Memory B cell (primary cell): Measurements from ENCODE around the gene ERFE.
"Not testable (repeated sequence)": the region's sequence is repeated elsewhere in the genome, so short reads cannot be mapped to it uniquely, and the experiment has no call there.

Source experiments
- ATAC-seq: fragments of 150-1000 bp; cut with Tn5 transposase; 2 replicates; pipeline ENCODE4 v1.10.0; 2021; ENCODE audit warnings: low read depth, mild to moderate bottlenecking, moderate library complexity
- DNase-seq, 2 donors: peaks; one replicate each; pipeline ENCODE4 v3.0.0; 2022; ENCODE audit warnings: low spot score in 2 of 2
- H3K27ac Mint-ChIP-seq: one replicate; pipeline ENCODE4 v1.8.0; 2022; ENCODE audit warnings: mild to moderate bottlenecking, moderate library complexity, mixed read lengths
- H3K27me3 Mint-ChIP-seq: one replicate; pipeline ENCODE4 v1.8.0; 2022; ENCODE audit warnings: mixed read lengths
- H3K36me3 Mint-ChIP-seq: one replicate; pipeline ENCODE4 v1.8.0; 2022; ENCODE audit warnings: mild to moderate bottlenecking, mixed read lengths
- H3K4me1 Mint-ChIP-seq: one replicate; pipeline ENCODE4 v1.8.0; 2022; ENCODE audit warnings: mixed read lengths
- H3K4me3 Mint-ChIP-seq: one replicate; pipeline ENCODE4 v1.8.0; 2022; ENCODE audit warnings: mild to moderate bottlenecking, moderate library complexity, mixed read lengths
- H3K9me3 Mint-ChIP-seq: one replicate; pipeline ENCODE4 v1.8.0; 2022; ENCODE audit warnings: mixed read lengths

The ERFE gene

DNA sequence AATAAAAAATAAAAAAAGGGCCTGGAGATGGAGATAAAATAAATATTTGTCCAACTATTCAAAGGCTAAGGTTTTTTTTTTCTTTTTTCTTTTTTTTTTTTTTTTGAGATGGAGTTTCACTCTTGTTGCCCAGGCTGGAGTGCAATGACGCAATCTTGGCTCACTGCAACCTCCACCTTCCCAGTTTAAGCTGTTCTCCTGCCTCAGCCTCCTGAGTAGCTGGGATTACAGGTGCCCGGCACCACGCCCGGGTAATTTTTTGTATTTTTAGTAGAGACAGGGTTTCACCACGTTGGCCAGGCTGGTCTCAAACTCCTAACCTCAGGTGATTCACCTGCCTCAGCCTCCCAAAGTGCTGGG lies 12.3 kb downstream of the ERFE start:
- H3K36me3 Mint-ChIP-seq = peaks cover 32% of the 10 kb centered on the region
- not testable (repeated sequence) for H3K4me3 Mint-ChIP-seq

DNA sequence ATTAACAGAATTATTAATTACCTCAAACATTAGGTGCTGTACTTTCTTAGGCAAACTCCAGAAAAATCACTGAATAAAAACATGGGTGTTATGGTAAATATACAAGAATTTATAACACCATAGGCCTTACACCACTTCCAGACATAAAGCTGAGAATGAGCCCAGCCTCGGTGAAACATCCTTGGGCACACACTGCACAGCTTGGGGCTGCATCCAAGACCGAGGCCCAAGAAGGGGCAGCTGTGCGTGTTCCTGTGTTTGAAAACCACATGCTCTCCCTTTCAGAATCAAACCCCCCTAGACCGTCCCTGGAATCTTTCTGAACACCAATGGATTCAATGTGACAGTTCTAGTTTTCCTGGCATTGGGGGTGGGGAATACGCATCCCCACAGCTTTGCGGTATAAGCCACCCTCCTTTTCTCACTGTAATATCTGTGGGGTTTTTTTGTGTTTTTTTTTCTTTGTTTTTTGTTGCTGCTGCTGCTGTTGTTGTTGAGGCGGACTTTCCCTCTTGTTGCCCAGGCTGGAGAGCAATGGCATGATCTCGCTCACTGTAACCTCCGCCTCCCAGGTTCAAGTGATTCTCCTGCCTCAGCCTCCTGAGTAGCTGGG lies 12.9 kb downstream of the ERFE start:
- no peak overlapping the region for H3K4me3 Mint-ChIP-seq

More for the DNA sequence above, 12.3 kb downstream of the ERFE start:
- not testable (repeated sequence) for H3K27ac Mint-ChIP-seq, H3K9me3 Mint-ChIP-seq, H3K4me1 Mint-ChIP-seq, ATAC-seq, DNase-seq, H3K27me3 Mint-ChIP-seq

DNA sequence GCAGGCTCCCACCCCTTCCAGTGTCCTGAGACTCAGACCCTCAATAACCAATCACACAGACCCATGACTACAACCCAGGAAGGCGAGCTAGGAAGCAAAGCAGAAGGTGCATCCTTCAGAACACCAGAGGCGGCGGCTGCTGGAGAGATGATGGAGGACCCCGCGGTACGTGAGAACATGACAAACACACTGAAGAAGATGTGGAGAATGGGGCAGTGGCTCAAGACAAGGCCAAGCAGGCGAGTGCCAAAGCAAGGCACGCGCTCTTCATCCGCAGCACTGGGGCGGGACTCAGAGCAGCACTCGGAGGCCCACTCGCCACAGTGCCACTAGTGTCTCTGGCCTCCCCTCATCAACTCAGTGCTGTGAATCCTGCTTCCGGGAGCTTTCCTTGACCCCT lies 13.7 kb downstream of the ERFE start:
- Mint-ChIP-seq H3K27me3 (no peaks in the 10 kb centered on the region), H3K4me1 (no peaks in the 10 kb centered on the region), H3K4me3 (no peak overlapping the region), H3K9me3 (no peaks in the 10 kb centered on the region), H3K27ac (no peak overlapping the region), H3K36me3 (peaks cover 44% of the 10 kb centered on the region)
- ATAC-seq (no peak), DNase-seq (no peak)

More for the DNA sequence above, 12.9 kb downstream of the ERFE start:
- Mint-ChIP-seq H3K4me1 (no peaks in the 10 kb centered on the region), H3K36me3 (peaks cover 38% of the 10 kb centered on the region), H3K27ac (no peak overlapping the region), H3K9me3 (no peaks in the 10 kb centered on the region), H3K27me3 (no peaks in the 10 kb centered on the region)
- DNase-seq (no peak), ATAC-seq (no peak)

DNA sequence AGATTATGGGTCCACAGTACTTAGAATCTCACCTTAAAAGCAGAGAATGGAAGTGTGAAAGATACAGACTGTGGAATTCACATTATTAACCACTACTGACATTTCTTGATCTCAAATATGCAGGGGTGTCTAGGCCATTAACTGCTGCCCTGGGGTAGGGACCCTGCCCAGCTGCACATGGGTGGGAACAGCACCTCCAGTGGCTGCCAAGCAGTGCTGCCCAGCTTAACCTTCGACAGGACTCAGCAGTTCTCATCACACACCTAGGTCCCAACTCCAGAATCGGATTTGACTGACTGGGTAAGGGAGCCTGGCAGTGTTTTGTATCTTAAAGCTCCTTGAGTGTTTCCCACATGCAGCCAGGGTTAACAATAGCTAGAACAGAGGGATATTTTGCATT lies 14.9 kb downstream of the ERFE start:
- no peak overlapping the region for H3K4me3 Mint-ChIP-seq
- H3K36me3 Mint-ChIP-seq = peaks cover 45% of the 10 kb centered on the region
- H3K27me3 Mint-ChIP-seq = no peaks in the 10 kb centered on the region
- H3K9me3 Mint-ChIP-seq = no peaks in the 10 kb centered on the region
- no peak overlapping the region for H3K27ac Mint-ChIP-seq
- no peaks in the 10 kb centered on the region for H3K4me1 Mint-ChIP-seq
- ATAC-seq (no peak), DNase-seq (no peak)

DNA sequence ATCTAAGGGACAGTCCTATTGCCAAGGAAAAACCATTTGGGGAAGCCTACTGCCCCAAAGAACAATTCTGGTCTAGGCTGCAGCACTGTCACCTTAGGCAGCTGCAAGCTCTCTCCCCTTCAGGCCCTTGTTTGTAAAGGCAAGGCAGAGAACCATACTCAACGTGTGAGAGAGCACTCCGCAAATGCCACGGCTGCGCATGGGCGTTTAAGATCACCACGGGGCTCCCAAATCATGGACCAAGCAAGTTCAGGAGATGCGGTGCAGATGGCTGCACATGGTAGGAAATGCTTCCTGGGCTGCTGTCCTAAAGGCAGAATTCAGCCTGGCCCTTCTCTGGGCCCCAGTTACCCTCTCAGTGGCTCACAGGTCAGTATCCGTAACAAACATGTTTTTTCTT lies 15.5 kb downstream of the ERFE start:
- Mint-ChIP-seq H3K27ac (no peak overlapping the region), H3K36me3 (peaks cover 50% of the 10 kb centered on the region), H3K9me3 (no peaks in the 10 kb centered on the region), H3K4me3 (no peak overlapping the region), H3K4me1 (no peaks in the 10 kb centered on the region), H3K27me3 (no peaks in the 10 kb centered on the region)
- ATAC-seq (no peak), DNase-seq (no peak)

DNA sequence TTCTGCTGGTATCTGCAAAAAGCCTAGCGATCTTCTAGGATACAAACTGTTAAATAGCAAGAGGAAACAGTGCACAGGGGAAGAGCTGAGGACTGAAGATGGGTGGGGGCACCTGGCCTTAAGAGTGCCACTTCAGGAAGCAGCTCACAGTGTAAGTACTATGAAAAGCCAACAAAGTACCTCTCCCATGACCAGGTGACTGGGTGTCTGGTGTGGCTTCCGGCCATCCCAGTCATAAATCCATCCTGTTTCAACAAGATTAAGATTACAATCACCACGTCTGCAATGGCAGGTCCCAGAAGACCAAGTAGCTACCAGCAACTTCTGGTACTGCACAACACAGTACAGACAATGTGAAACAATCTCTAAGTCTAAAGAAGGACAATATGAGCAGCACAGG lies 15.9 kb downstream of the ERFE start:
- peaks cover 53% of the 10 kb centered on the region for H3K36me3 Mint-ChIP-seq
- ATAC-seq (no peak), DNase-seq (no peak)
- no peak overlapping the region for H3K4me3 Mint-ChIP-seq
- no peaks in the 10 kb centered on the region for H3K4me1 Mint-ChIP-seq
- no peaks in the 10 kb centered on the region for H3K9me3 Mint-ChIP-seq
- no peaks in the 10 kb centered on the region for H3K27me3 Mint-ChIP-seq
- no peak overlapping the region for H3K27ac Mint-ChIP-seq

DNA sequence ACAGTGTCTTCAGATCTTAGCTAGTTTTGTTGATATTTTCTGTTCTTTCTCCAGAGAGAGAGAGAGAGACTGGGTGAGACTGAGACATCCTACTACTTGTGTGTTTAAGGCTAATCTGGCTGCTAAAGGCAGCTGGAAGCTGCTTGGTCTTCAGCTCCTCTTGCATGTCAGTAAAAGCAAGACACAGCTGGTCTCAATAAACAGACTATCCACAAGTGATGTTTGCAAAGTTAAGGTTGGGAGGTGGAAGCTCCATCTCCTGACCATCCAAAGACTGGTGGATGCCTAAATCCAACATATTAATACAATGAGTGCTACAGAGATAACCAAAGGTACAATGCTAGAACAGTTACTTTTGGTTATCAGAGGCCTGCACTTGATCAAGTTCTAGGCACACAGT lies 17.8 kb downstream of the ERFE start:
- DNase-seq (no peak), ATAC-seq (no peak)
- H3K27me3 Mint-ChIP-seq = no peaks in the 10 kb centered on the region
- no peaks in the 10 kb centered on the region for H3K9me3 Mint-ChIP-seq
- H3K4me3 Mint-ChIP-seq = no peak overlapping the region
- H3K4me1 Mint-ChIP-seq = no peaks in the 10 kb centered on the region
- H3K36me3 Mint-ChIP-seq = peaks cover 50% of the 10 kb centered on the region
- no peak overlapping the region for H3K27ac Mint-ChIP-seq

DNA sequence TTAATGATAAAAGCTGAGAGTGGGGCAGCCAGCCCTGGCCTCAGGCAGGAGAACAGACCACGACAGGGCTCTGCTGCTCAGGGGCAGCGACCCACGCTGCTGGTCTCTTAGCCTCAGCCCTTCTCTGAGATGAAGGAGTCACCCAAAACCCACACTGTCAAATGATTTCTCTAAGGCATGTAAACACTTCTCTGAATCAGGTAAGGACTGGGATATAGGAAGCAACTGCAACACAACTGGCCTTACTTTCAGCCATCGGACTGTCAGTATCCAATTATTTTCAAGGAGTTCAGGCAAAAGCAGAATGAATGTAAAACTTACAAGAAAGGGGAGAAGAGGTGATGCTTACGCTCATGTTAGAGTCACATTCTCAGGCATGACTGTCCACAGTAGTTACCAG lies 21.8 kb downstream of the ERFE start:
- no peak for DNase-seq
- Mint-ChIP-seq H3K9me3 (no peaks in the 10 kb centered on the region), H3K36me3 (peaks cover 52% of the 10 kb centered on the region), H3K27me3 (no peaks in the 10 kb centered on the region), H3K27ac (no peak overlapping the region), H3K4me3 (no peak overlapping the region), H3K4me1 (no peaks in the 10 kb centered on the region)
- ATAC-seq = no peak

DNA sequence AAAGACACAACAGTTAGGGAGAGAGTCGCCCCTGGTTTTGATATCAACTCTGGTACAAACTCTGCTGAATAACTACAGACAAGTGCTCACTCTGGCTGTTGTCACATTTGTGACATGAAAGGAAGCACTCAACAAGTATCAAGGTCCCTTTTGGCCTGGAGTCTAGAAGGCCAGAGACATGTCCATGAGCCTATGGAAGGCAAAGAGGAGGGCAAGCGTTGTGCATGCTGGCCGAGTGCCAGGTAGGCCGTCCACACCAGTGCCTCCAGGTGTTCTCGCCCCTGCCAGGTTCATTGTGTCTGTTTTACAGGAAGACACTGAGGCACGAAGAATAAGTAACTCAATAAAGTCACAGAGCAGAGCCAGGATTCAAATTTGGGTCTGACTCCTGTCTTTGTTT lies 23.6 kb downstream of the ERFE start:
- Mint-ChIP-seq H3K4me3 (no peak overlapping the region), H3K9me3 (no peaks in the 10 kb centered on the region), H3K4me1 (no peaks in the 10 kb centered on the region), H3K36me3 (peaks cover 44% of the 10 kb centered on the region), H3K27me3 (no peaks in the 10 kb centered on the region), H3K27ac (no peak overlapping the region)
- ATAC-seq (no peak), DNase-seq (no peak)

DNA sequence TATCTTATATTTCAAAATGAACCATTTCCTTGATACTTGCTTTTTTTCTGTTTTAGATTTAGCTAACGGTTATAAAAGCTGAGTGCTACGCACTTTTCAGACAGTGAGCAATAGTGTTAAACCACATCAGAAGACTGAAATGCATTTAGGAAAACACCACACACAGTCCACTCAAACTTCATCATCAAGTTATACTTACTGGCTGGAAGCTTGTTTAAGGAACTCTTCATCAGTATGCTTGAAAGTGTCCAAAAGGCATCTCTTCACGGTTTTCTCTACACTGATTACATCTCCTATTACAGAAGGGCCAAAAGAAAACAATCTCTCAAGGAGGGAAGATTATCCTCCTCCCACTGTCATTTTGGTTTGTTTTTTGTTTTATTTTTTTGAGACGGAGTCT lies 25.1 kb downstream of the ERFE start:
- no peak overlapping the region for H3K27ac Mint-ChIP-seq
- H3K36me3 Mint-ChIP-seq = peaks cover 48% of the 10 kb centered on the region

DNA sequence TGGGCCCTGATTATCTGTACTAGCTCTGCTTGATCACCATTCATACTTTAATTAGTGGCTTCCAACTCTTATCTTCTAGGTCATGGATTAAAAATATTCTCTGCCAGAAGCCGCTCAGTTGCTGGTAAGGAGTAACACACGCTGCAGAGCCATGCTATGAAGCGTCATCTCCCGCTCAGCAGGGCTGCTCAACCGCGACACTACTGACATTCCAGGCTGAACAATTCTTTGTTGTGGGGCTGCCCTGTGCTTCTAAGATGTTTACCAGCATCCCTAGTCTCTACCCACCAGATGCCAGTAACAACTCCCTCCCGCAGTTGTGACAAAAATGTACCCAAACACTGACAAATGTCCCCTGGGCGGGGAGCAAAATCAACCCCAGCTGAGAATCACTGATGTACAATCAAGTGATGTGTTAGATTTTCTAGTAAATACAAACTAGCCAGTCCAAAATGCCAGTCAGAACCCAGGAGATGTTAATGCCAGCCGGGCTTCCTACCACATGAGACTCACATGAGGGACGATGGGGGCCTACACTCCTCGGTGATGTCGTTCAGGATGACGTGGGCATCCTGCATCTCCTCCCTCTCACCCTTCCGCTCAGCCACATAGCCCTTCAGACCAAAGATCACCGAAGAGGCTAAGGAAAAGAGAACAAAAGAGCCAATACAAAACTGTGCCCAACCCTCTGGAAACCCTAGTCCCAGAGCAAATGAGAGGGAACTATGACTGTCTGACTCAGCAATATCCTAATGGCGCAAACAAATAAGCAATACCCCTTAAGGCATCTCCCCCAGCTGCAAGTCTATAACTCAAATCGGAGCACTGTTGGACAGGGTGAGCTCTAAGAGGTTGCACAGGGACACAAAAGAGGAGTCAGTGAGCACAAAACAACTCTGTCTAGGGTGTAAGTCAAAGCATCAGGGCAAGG lies 29.1 kb downstream of the ERFE start:
- no peak for DNase-seq
- H3K4me3 Mint-ChIP-seq = no peak overlapping the region
- peak overlapping the region; percentile 28 for H3K27ac Mint-ChIP-seq
- H3K27me3 Mint-ChIP-seq = no peaks in the 10 kb centered on the region
- H3K9me3 Mint-ChIP-seq = no peaks in the 10 kb centered on the region
- peaks cover 34% of the 10 kb centered on the region for H3K36me3 Mint-ChIP-seq
- no peak for ATAC-seq
- no peaks in the 10 kb centered on the region for H3K4me1 Mint-ChIP-seq

More for the DNA sequence above, 25.1 kb downstream of the ERFE start:
- Mint-ChIP-seq H3K4me1 (no peaks in the 10 kb centered on the region), H3K27me3 (no peaks in the 10 kb centered on the region), H3K4me3 (no peak overlapping the region), H3K9me3 (no peaks in the 10 kb centered on the region)
- no peak for ATAC-seq
- DNase-seq = no peak

DNA sequence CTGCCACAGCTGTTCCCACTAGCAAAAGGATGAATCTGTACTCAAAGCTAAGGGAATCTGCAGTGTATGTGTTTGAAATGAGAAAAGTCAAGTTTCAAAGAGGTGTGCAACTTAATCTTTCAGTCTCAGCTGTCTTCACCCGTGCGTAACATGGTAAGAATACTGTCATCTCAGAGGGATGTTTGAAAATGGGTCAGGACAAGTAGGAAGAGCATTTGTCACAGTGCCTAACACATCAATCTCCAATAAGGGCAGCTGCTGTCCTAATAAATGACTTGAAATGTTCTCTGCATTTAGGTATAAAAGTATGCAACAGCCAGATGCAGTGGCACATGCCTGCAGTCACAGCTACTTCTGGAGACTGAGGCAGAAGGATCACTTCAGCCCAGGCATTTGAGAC lies 31.7 kb downstream of the ERFE start:
- no peaks in the 10 kb centered on the region for H3K9me3 Mint-ChIP-seq
- DNase-seq (no peak), ATAC-seq (no peak)
- H3K36me3 Mint-ChIP-seq = peaks cover 26% of the 10 kb centered on the region
- H3K4me3 Mint-ChIP-seq = no peak overlapping the region
- no peaks in the 10 kb centered on the region for H3K4me1 Mint-ChIP-seq
- no peak overlapping the region for H3K27ac Mint-ChIP-seq
- H3K27me3 Mint-ChIP-seq = no peaks in the 10 kb centered on the region

DNA sequence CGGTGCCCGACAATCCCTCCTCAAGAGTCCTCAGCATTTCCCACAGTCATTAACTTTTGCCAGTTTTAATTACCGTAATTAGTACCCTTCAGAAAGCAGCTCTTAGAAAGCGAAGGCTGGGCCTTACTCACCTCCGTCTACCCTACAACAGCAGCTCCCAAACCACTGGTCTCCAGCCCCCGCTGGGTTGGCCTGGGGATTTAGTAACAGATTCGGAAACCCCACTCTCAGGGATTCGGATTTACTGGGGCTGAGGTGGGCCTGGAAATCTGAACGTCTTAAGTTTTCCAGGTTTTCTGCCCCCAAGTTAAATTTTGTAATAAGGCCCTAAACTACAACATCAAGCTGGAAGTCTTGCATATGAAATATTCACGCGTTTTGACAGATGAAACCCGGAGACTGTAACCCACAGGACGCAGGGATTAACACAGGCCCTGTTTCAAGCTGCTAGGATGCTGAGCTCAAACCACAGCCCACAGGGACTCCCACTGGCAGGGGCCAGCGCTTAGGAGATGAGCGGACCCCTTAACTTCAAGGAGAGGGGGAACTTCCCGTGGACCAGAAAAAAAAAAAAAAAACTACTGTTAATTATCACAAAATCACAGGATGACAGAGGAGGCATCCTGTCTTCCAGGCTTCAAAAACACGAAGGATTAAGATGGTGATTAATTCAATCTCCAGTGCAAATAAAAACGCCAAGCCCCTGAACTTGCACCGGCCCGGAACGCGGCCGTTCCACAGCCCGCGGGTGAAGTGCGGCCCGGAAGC lies 43.7 kb downstream of the ERFE start:
- ATAC-seq (no peak), DNase-seq (no peak)
- Mint-ChIP-seq H3K4me3 (peak overlapping the region; percentile 83), H3K4me1 (peaks cover 32% of the 10 kb centered on the region), H3K9me3 (no peaks in the 10 kb centered on the region), H3K36me3 (no peaks in the 10 kb centered on the region), H3K27me3 (no peaks in the 10 kb centered on the region), H3K27ac (peak overlapping the region; percentile 71)
